ENCODE data around the gene RYK.
"Not testable (repeated sequence)": the region's sequence is repeated elsewhere in the genome, so short reads cannot be mapped to it uniquely, and the experiment has no call there.

DNA sequence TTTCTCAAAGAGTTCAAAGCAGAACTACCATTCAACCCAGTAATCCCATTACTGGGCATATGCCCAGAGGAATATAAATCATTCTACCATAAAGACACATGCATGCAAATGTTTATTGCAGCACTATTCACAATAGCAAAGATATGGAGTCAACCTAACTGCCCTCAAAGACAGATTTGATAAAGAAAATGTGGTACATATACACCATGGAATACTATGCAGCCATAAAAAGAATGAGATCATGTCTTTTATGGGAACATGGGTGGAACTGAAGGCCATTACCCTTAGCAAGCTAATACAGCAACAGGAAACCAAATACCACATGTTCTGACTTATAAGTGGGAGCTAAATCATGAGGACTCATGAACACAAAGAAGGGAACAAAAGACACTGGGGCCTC is 24.5 kb upstream of the RYK start:
- TF ChIP-seq, protein P1, sequence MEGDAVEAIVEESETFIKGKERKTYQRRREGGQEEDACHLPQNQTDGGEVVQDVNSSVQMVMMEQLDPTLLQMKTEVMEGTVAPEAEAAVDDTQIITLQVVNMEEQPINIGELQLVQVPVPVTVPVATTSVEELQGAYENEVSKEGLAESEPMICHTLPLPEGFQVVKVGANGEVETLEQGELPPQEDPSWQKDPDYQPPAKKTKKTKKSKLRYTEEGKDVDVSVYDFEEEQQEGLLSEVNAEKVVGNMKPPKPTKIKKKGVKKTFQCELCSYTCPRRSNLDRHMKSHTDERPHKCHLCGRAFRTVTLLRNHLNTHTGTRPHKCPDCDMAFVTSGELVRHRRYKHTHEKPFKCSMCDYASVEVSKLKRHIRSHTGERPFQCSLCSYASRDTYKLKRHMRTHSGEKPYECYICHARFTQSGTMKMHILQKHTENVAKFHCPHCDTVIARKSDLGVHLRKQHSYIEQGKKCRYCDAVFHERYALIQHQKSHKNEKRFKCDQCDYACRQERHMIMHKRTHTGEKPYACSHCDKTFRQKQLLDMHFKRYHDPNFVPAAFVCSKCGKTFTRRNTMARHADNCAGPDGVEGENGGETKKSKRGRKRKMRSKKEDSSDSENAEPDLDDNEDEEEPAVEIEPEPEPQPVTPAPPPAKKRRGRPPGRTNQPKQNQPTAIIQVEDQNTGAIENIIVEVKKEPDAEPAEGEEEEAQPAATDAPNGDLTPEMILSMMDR (IDR thresholded peaks at IDR 0.05), result not testable (repeated sequence)
- TF ChIP-seq EP300 (IDR thresholded peaks at IDR 0.05; ENCODE audit: low read depth); POLR2A (IDR thresholded peaks at IDR 0.05); POLR2AphosphoS5 (IDR thresholded peaks at IDR 0.05): not testable (repeated sequence)
